ENCODE measurements around the gene CFAP97D1.

The CFAP97D1 gene

DNA sequence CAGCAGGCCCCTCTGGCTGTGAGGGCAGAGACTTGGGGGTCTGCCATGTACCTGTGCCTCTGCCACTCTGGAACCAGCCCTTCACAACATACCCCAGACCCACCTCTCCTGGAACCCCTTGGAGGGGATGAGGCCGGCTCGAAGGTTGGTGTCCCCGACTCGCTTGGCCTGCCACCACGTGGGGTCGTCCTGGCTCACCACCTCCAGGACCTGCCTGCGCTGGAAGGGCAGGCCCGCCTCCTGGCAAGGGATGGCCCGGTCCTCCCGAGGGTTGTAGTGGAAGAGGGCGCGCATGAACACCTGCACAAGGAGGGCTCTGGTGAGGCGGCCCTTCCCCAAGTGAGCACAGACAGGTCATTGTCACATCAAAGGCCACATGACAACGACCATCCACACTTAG, 40.5 kb downstream of the CFAP97D1 start:
- no peak for DNase-seq (ENCODE audit: low read depth in 1 of 2, low spot score in 1 of 2)
- H3K4me3 ChIP-seq (replicated peaks; ENCODE audit: insufficient read depth, low read length) = no peak overlapping the region
- no peak overlapping the region for H3K27ac ChIP-seq (replicated peaks)
- TF ChIP-seq SPI1 (IDR thresholded peaks at IDR 0.05; ENCODE audit: borderline replicate concordance, low read depth) = no peak
- TF ChIP-seq, protein P1, sequence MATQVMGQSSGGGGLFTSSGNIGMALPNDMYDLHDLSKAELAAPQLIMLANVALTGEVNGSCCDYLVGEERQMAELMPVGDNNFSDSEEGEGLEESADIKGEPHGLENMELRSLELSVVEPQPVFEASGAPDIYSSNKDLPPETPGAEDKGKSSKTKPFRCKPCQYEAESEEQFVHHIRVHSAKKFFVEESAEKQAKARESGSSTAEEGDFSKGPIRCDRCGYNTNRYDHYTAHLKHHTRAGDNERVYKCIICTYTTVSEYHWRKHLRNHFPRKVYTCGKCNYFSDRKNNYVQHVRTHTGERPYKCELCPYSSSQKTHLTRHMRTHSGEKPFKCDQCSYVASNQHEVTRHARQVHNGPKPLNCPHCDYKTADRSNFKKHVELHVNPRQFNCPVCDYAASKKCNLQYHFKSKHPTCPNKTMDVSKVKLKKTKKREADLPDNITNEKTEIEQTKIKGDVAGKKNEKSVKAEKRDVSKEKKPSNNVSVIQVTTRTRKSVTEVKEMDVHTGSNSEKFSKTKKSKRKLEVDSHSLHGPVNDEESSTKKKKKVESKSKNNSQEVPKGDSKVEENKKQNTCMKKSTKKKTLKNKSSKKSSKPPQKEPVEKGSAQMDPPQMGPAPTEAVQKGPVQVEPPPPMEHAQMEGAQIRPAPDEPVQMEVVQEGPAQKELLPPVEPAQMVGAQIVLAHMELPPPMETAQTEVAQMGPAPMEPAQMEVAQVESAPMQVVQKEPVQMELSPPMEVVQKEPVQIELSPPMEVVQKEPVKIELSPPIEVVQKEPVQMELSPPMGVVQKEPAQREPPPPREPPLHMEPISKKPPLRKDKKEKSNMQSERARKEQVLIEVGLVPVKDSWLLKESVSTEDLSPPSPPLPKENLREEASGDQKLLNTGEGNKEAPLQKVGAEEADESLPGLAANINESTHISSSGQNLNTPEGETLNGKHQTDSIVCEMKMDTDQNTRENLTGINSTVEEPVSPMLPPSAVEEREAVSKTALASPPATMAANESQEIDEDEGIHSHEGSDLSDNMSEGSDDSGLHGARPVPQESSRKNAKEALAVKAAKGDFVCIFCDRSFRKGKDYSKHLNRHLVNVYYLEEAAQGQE (IDR thresholded peaks at IDR 0.05; ENCODE audit: insufficient replicate concordance, low read depth) = no peak
- TF ChIP-seq GABPA (IDR thresholded peaks at IDR 0.05; ENCODE audit: low read depth) = no peak
- TF ChIP-seq, protein P2, sequence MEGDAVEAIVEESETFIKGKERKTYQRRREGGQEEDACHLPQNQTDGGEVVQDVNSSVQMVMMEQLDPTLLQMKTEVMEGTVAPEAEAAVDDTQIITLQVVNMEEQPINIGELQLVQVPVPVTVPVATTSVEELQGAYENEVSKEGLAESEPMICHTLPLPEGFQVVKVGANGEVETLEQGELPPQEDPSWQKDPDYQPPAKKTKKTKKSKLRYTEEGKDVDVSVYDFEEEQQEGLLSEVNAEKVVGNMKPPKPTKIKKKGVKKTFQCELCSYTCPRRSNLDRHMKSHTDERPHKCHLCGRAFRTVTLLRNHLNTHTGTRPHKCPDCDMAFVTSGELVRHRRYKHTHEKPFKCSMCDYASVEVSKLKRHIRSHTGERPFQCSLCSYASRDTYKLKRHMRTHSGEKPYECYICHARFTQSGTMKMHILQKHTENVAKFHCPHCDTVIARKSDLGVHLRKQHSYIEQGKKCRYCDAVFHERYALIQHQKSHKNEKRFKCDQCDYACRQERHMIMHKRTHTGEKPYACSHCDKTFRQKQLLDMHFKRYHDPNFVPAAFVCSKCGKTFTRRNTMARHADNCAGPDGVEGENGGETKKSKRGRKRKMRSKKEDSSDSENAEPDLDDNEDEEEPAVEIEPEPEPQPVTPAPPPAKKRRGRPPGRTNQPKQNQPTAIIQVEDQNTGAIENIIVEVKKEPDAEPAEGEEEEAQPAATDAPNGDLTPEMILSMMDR (IDR thresholded peaks at IDR 0.05; ENCODE audit: insufficient read depth, low read length) = no peak
- no peak for TF ChIP-seq POLR2AphosphoS5 (IDR thresholded peaks at IDR 0.05; ENCODE audit: low read depth)
- H3K27me3 ChIP-seq (ENCODE audit: insufficient read depth, poor library complexity, severe bottlenecking) = no peaks in the 10 kb centered on the region

DNA sequence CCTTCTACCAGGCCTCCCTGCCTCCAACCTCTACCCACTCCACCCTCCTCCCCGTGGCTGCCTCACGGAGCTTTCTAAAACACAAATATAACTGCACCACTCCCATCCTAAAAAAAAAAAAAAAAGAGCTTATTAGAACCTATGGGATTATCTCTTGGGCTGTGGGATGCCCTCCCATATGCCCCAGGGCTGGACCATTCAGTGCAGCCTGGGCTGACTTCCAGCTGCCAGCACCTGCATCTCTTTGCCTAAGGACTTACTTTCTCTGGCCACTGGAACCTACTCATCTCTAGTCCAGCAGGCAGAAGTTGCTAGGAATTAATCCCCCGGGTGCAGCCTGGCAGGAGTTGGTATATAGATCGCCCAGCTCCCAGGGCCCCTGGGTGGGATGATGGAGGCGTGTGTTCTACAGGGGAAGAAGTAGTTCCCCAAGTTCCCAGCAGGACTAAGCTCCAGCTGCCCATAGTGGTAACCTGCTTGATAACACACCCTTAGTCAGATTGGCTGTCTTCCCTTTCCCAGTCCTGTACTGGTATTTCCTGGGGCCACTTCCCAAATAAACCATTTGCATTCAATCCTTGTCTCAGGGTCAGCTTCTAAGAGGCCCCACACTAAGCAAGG, 42.4 kb downstream of the CFAP97D1 start:
- DNase-seq (ENCODE audit: low read depth in 1 of 2, low spot score in 1 of 2) = no peak
- no peak overlapping the region for H3K27ac ChIP-seq (replicated peaks)
- H3K27me3 ChIP-seq (ENCODE audit: insufficient read depth, poor library complexity, severe bottlenecking) = no peaks in the 10 kb centered on the region
- no peak overlapping the region for H3K4me3 ChIP-seq (replicated peaks; ENCODE audit: insufficient read depth, low read length)
- no peak for TF ChIP-seq SPI1 (IDR thresholded peaks at IDR 0.05; ENCODE audit: borderline replicate concordance, low read depth)
- no peak for TF ChIP-seq POLR2AphosphoS5 (IDR thresholded peaks at IDR 0.05; ENCODE audit: low read depth)
- TF ChIP-seq, protein P2 (IDR thresholded peaks at IDR 0.05; ENCODE audit: insufficient read depth, low read length) = no peak
- TF ChIP-seq GABPA (IDR thresholded peaks at IDR 0.05; ENCODE audit: low read depth) = no peak
- TF ChIP-seq, protein P1 (IDR thresholded peaks at IDR 0.05; ENCODE audit: insufficient replicate concordance, low read depth) = no peak

DNA sequence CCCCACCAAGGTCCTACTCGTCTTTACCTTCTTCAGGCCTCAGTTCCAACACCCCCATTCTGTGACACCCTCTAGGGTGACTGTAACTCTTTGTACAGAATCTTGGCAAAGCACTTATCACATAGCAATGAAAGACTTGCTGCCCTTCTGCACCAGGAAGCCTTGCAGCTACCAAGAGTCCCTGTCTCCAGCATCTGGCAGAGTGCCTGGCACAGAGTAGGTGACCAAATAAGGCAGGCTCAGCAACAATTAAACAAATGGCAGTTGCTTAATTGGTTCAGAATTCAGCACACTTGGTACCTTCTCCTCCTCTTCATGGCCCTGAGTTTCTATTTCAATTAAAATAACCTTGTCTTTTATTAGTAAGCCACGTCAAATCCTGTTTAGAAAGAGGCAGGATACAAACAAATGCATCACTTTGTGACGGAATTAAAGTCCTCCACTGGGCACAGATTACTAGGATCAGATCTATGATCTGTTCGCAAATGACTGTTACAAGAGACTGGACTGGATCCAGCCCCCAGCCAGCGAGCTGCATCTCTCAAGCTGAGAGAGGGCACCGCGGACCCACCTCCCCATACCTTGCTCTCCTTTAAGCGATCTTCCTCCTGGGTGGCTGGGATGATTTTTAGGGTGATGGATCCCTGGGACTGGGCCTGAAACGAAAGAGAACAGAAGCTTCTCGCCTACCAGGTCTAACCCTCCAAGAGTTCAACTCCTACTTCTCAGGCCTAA, 43.3 kb downstream of the CFAP97D1 start:
- H3K27me3 ChIP-seq (ENCODE audit: insufficient read depth, poor library complexity, severe bottlenecking) = no peaks in the 10 kb centered on the region
- no peak overlapping the region for H3K4me3 ChIP-seq (replicated peaks; ENCODE audit: insufficient read depth, low read length)
- no peak for DNase-seq (ENCODE audit: low read depth in 1 of 2, low spot score in 1 of 2)
- TF ChIP-seq, protein P1 (IDR thresholded peaks at IDR 0.05; ENCODE audit: insufficient replicate concordance, low read depth) = no peak
- TF ChIP-seq GABPA (IDR thresholded peaks at IDR 0.05; ENCODE audit: low read depth) (no peak), POLR2AphosphoS5 (IDR thresholded peaks at IDR 0.05; ENCODE audit: low read depth) (no peak), SPI1 (IDR thresholded peaks at IDR 0.05; ENCODE audit: borderline replicate concordance, low read depth) (no peak)
- TF ChIP-seq, protein P2 (IDR thresholded peaks at IDR 0.05; ENCODE audit: insufficient read depth, low read length) = no peak
- no peak overlapping the region for H3K27ac ChIP-seq (replicated peaks)

Data from HL-60 (cell line).